H9 (cell line): ENCODE measurements around the gene EMC9. TPM values are rescaled to one million over a fixed set of nuclear protein-coding genes. Genes with fewer than 3 reads are reported as not detected.

ENCODE experiments used
- DNase-seq: peaks from one replicate; pipeline ENCODE4 v3.0.0-alpha.2; 2017
- H2AFZ ChIP-seq: one replicate; pipeline ENCODE4 v1.6.1; 2013; ENCODE audit warnings: mild to moderate bottlenecking, low read length, control low read depth, moderate library complexity
- H2AK5ac ChIP-seq: 2 replicates; pipeline ENCODE4 v1.6.1; 2013; ENCODE audit warnings: low read length, control low read depth, mixed read lengths; ENCODE audit not compliant: insufficient read length
- H2BK120ac ChIP-seq: one replicate; pipeline ENCODE4 v1.6.1; 2013; ENCODE audit warnings: low read depth, mild to moderate bottlenecking, low read length, control low read depth, inconsistent platforms; ENCODE audit not compliant: poor library complexity, severe bottlenecking
- H2BK12ac ChIP-seq: 2 replicates; pipeline ENCODE4 v1.6.1; 2013; ENCODE audit warnings: low read length, control low read depth, mixed read lengths, low read depth; ENCODE audit not compliant: insufficient read length
- H2BK15ac ChIP-seq: 2 replicates; pipeline ENCODE4 v1.6.1; 2013; ENCODE audit warnings: low read depth, low read length, control low read depth
- H2BK20ac ChIP-seq: one replicate; pipeline ENCODE4 v1.6.1; 2013; ENCODE audit warnings: low read depth, mild to moderate bottlenecking, low read length, control low read depth, inconsistent platforms; ENCODE audit not compliant: poor library complexity, severe bottlenecking
- H2BK5ac ChIP-seq: 2 replicates; pipeline ENCODE4 v1.6.1; 2013; ENCODE audit warnings: low read length, control low read depth, mixed read lengths; ENCODE audit not compliant: insufficient read length
- H3K14ac ChIP-seq: 2 replicates; pipeline ENCODE4 v1.6.1; 2013; ENCODE audit warnings: low read length, control low read depth; ENCODE audit not compliant: insufficient read depth
- H3K18ac ChIP-seq: 2 replicates; pipeline ENCODE4 v1.6.1; 2013; ENCODE audit warnings: low read depth, mild to moderate bottlenecking, mixed read lengths, low read length, control low read depth; ENCODE audit not compliant: insufficient read length
- H3K23ac ChIP-seq: 2 replicates; pipeline ENCODE4 v1.6.1; 2013; ENCODE audit warnings: low read length, control low read depth, mixed read lengths, low read depth; ENCODE audit not compliant: insufficient read length
- H3K23me2 ChIP-seq: 2 replicates; pipeline ENCODE4 v1.6.1; 2013; ENCODE audit warnings: low read depth, mild to moderate bottlenecking, mixed read lengths, low read length, control low read depth; ENCODE audit not compliant: insufficient read length, poor library complexity, severe bottlenecking
- H3K27ac ChIP-seq: 2 replicates; pipeline ENCODE4 v1.5.1; 2013; ENCODE audit warnings: low read length, control low read depth, mixed read lengths, low read depth; ENCODE audit not compliant: insufficient read length
- H3K27me3 ChIP-seq: 2 replicates; pipeline ENCODE4 v1.6.1; 2013; ENCODE audit warnings: low read length, control low read depth, inconsistent platforms; ENCODE audit not compliant: insufficient read depth
- H3K4ac ChIP-seq: 2 replicates; pipeline ENCODE4 v1.6.1; 2013; ENCODE audit warnings: low read depth, mild to moderate bottlenecking, control low read depth, inconsistent platforms, low read length, moderate library complexity
- H3K4me1 ChIP-seq: 2 replicates; pipeline ENCODE4 v1.6.1; 2013; ENCODE audit warnings: low read length, control low read depth, inconsistent platforms; ENCODE audit not compliant: insufficient read depth
- H3K4me2 ChIP-seq: 2 replicates; pipeline ENCODE4 v1.6.1; 2013; ENCODE audit warnings: low read length, control low read depth, mixed read lengths; ENCODE audit not compliant: insufficient read length, insufficient read depth
- H3K56ac ChIP-seq: 2 replicates; pipeline ENCODE4 v1.6.1; 2013; ENCODE audit warnings: low read depth, mild to moderate bottlenecking, mixed read lengths, low read length, control low read depth; ENCODE audit not compliant: insufficient read length
- H3K79me1 ChIP-seq: 2 replicates; pipeline ENCODE4 v1.6.1; 2013; ENCODE audit warnings: low read depth, mild to moderate bottlenecking, moderate library complexity, low read length, control low read depth, inconsistent platforms; ENCODE audit not compliant: insufficient read depth, poor library complexity, severe bottlenecking
- H3K79me2 ChIP-seq: 2 replicates; pipeline ENCODE4 v1.6.1; 2013; ENCODE audit warnings: low read length, control low read depth, inconsistent platforms; ENCODE audit not compliant: insufficient read depth
- H3K9ac ChIP-seq: 2 replicates; pipeline ENCODE4 v1.6.1; 2013; ENCODE audit warnings: low read length, control low read depth, mixed read lengths; ENCODE audit not compliant: insufficient read length; ENCODE audit errors: extremely low read depth
- H3K9me3 ChIP-seq: one replicate; pipeline ENCODE4 v1.6.1; 2013; ENCODE audit warnings: low read depth, low read length, inconsistent platforms; ENCODE audit not compliant: control insufficient read depth
- H3T11ph ChIP-seq: one replicate; pipeline ENCODE4 v1.6.1; 2013; ENCODE audit warnings: mild to moderate bottlenecking, low read length, control low read depth, inconsistent platforms
- H4K20me1 ChIP-seq: one replicate; pipeline ENCODE4 v1.6.1; 2013; ENCODE audit not compliant: control insufficient read depth, insufficient read length, insufficient read depth
- H4K5ac ChIP-seq: 2 replicates; pipeline ENCODE4 v1.6.1; 2013; ENCODE audit warnings: low read depth, mild to moderate bottlenecking, mixed read lengths, low read length, control low read depth; ENCODE audit not compliant: insufficient read length
- H4K8ac ChIP-seq: replicated peaks from 2 replicates; pipeline ENCODE4 v1.6.1; 2013; ENCODE audit warnings: low read length, control low read depth, mixed read lengths, low read depth; ENCODE audit not compliant: insufficient read length
- H4K91ac ChIP-seq: 2 replicates; pipeline ENCODE4 v1.6.1; 2013; ENCODE audit warnings: low read depth, mild to moderate bottlenecking, moderate library complexity, mixed read lengths, low read length, control low read depth; ENCODE audit not compliant: insufficient read length
- H3K27ac Mint-ChIP-seq, 3 experiments: 2 replicates in 2 of 3; 3 replicates in 1 of 3; pipeline ENCODE4 v1.8.0; 2020 to 2021; ENCODE audit warnings: mixed read lengths in 3 of 3, mild to moderate bottlenecking in 1 of 3, moderate library complexity in 1 of 3
- H3K27me3 Mint-ChIP-seq: 2 replicates; pipeline ENCODE4 v1.8.0; 2021; ENCODE audit warnings: low read depth, mild to moderate bottlenecking, moderate library complexity, mixed read lengths
- H3K36me3 Mint-ChIP-seq, 3 experiments: 2 replicates in 2 of 3; 3 replicates in 1 of 3; pipeline ENCODE4 v1.8.0; 2020 to 2021; ENCODE audit warnings: low read depth in 3 of 3, mixed read lengths in 3 of 3; ENCODE audit not compliant: insufficient read depth in 1 of 3
- H3K4me1 Mint-ChIP-seq, 2 experiments: 2 replicates each; pipeline ENCODE4 v1.8.0; 2020; ENCODE audit warnings: mixed read lengths in 2 of 2
- H3K4me3 Mint-ChIP-seq, 2 experiments: 2 replicates in 1 of 2; 3 replicates in 1 of 2; pipeline ENCODE4 v1.8.0; 2020 to 2021; ENCODE audit warnings: mild to moderate bottlenecking in 2 of 2, mixed read lengths in 2 of 2, moderate library complexity in 1 of 2
- H3K9me3 Mint-ChIP-seq, 2 experiments: 2 replicates in 1 of 2; 3 replicates in 1 of 2; pipeline ENCODE4 v1.8.0; 2020; ENCODE audit warnings: mild to moderate bottlenecking in 2 of 2, mixed read lengths in 2 of 2, moderate library complexity in 1 of 2
- WGBS: extraction: QIAGEN DNeasy Blood & Tissue Kit; methylation state at CpG from one replicate; pipeline ENCODE4 v1.1.7; 2013; ENCODE audit warnings: missing lambda C conversion rate, low lambda C conversion rate, mixed read lengths; ENCODE audit not compliant: insufficient read length; ENCODE audit errors: extremely low coverage; 5-methylcytosine and 5-hydroxymethylcytosine counted together
- total RNA-seq: library from RNA; stranded (reverse); gene quantifications from 2 replicates; pipeline ENCODE4 v1.2.1, GENCODE V29; 2021
- TF ChIP-seq, protein P1 (sequence below): fragments of 200-600 bp; sonication (generic); conservative IDR thresholded peaks from 3 replicates; pipeline ENCODE4 v1.8.0; 2021; ENCODE audit warnings: antibody characterized with exemption, mild to moderate bottlenecking

Gene EMC9
- total RNA-seq, 1 experiment from 2014 or later: 52.9 TPM

DNA sequence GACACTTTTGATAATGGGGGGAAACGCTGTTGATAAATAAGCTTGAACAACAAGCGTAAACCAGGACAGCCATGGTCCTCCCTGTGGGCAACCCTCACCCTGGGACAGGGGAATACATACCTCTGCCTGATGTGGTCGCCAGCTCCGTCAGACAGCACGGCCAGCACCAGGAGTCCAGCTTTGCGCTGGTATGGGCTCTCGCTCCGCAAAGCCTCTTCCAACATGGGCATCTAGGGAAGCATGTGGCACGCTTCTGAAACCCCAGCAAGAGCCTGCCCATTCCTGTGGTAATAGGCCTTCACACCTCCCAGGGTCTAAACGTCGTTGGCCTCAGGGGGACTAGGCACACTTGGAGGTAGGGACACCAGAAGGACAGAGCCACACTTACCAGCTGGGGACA is 44.4 kb upstream of the EMC9 start:
- H2BK20ac ChIP-seq: no peak overlapping the region
- no peak overlapping the region for H2BK5ac ChIP-seq
- H3K36me3 Mint-ChIP-seq: peaks cover 31 to 80% (median 65%) of the 10 kb centered on the region in 3 experiments; a peak in 6 of 7 replicates
- H4K20me1 ChIP-seq: no peaks in the 10 kb centered on the region
- TF ChIP-seq, protein P1, sequence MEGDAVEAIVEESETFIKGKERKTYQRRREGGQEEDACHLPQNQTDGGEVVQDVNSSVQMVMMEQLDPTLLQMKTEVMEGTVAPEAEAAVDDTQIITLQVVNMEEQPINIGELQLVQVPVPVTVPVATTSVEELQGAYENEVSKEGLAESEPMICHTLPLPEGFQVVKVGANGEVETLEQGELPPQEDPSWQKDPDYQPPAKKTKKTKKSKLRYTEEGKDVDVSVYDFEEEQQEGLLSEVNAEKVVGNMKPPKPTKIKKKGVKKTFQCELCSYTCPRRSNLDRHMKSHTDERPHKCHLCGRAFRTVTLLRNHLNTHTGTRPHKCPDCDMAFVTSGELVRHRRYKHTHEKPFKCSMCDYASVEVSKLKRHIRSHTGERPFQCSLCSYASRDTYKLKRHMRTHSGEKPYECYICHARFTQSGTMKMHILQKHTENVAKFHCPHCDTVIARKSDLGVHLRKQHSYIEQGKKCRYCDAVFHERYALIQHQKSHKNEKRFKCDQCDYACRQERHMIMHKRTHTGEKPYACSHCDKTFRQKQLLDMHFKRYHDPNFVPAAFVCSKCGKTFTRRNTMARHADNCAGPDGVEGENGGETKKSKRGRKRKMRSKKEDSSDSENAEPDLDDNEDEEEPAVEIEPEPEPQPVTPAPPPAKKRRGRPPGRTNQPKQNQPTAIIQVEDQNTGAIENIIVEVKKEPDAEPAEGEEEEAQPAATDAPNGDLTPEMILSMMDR: no peak
- no peak overlapping the region for H3K23ac ChIP-seq
- H3K9ac ChIP-seq: no peak overlapping the region
- no peaks in the 10 kb centered on the region for H3K79me2 ChIP-seq
- no peak overlapping the region for H3K18ac ChIP-seq
- no peaks in the 10 kb centered on the region; the same call in 1 of the 2 replicates for H3K27me3 Mint-ChIP-seq
- no peak overlapping the region for H3K4me3 Mint-ChIP-seq
- no peak overlapping the region for H2BK12ac ChIP-seq
- WGBS: no CpG with 5 or more reads among the region's 11 CpGs
- no peak overlapping the region for H3K27ac Mint-ChIP-seq
- no peak overlapping the region for H3K14ac ChIP-seq
- no peak overlapping the region for H4K91ac ChIP-seq
- no peaks in the 10 kb centered on the region for H3K9me3 Mint-ChIP-seq
- no peak overlapping the region for H3K56ac ChIP-seq
- H3K4ac ChIP-seq: no peak overlapping the region
- no peaks in the 10 kb centered on the region for H3K23me2 ChIP-seq
- no peak overlapping the region for H2BK15ac ChIP-seq
- H3K4me1 Mint-ChIP-seq: peaks cover 15% of the 10 kb centered on the region in 2 experiments
- no peak for DNase-seq
- H4K8ac ChIP-seq: no peak overlapping the region
- H3K27ac ChIP-seq: no peak overlapping the region
- no peak overlapping the region for H2AK5ac ChIP-seq
- H3K9me3 ChIP-seq: no peaks in the 10 kb centered on the region
- H3T11ph ChIP-seq: no peak overlapping the region
- H3K79me1 ChIP-seq: peaks cover 4% of the 10 kb centered on the region
- H2BK120ac ChIP-seq: no peak overlapping the region
- no peak overlapping the region for H2AFZ ChIP-seq
- no peaks in the 10 kb centered on the region for H3K27me3 ChIP-seq
- no peak overlapping the region for H4K5ac ChIP-seq
- H3K4me2 ChIP-seq: no peak overlapping the region
- no peaks in the 10 kb centered on the region; the same call in 1 of the 2 replicates for H3K4me1 ChIP-seq
